ENCODE results near the gene CENPU. TPM values are rescaled to one million over a fixed set of nuclear protein-coding genes. Genes with fewer than 3 reads are reported as not detected.
A peak's percentile ranks its signal among the peaks of the same experiment; 100 is the strongest.
"Not testable (repeated sequence)": the region's sequence is repeated elsewhere in the genome, so short reads cannot be mapped to it uniquely, and the experiment has no call there.

Gene CENPU
- total RNA-seq (2014; rRNA removed; shearing (Covaris generic); ENCODE audit: low replicate concordance): 18.5 and 31.3 TPM in 2 replicates

GRCh38 chr4:184733654-184734524 is at the start of gene CENPU:
Gene CENPU (minus strand): TSS chr4:184734096. CDS start chr4:184734062, 34 bp downstream.
- peaks cover 41% of the 10 kb centered on the region for H3K4me1 ChIP-seq (ENCODE audit: low read length)
- H2AFZ ChIP-seq (ENCODE audit: low read length): peak within 1 kb of the TSS; percentile 28
- H3K9me3 ChIP-seq (ENCODE audit: low read length): no peaks in the 10 kb centered on the region
- H3K27me3 ChIP-seq (ENCODE audit: low read length): no peaks in the 10 kb centered on the region
- peak within 1 kb of the TSS; percentile 91 for H3K4me3 ChIP-seq (ENCODE audit: low read length)
- H4K20me1 ChIP-seq (ENCODE audit: insufficient read depth, low read depth, low read length): no peaks in the 10 kb centered on the region
- peak within 1 kb of the TSS; percentile 82 for H3K9ac ChIP-seq (ENCODE audit: low read length)
- H3K79me2 ChIP-seq (ENCODE audit: low read length): peaks cover 49% of the 10 kb centered on the region
- peak; percentile 96 for DNase-seq
- no peaks in the 10 kb centered on the region for H3K9me2 ChIP-seq (replicated peaks; ENCODE audit: insufficient read depth, low read length)
- peaks cover 8% of the 10 kb centered on the region for H3K36me3 ChIP-seq (ENCODE audit: insufficient read depth, low read length)
- H3K27ac ChIP-seq (ENCODE audit: low read length): peak within 1 kb of the TSS; percentile 69
- peak within 1 kb of the TSS; percentile 86 for H3K4me2 ChIP-seq (ENCODE audit: low read depth, low read length, poor library complexity, severe bottlenecking)

- no peak for DNase-seq
- no peaks in the 10 kb centered on the region for H3K9me3 ChIP-seq (ENCODE audit: low read length)
- no peak overlapping the region for H3K4me2 ChIP-seq (ENCODE audit: low read depth, low read length, poor library complexity, severe bottlenecking)
- no peaks in the 10 kb centered on the region for H3K79me2 ChIP-seq (ENCODE audit: low read length)
- no peak overlapping the region for H3K4me3 ChIP-seq (ENCODE audit: low read length)
- H3K27me3 ChIP-seq (ENCODE audit: low read length): no peaks in the 10 kb centered on the region
- no peaks in the 10 kb centered on the region for H3K4me1 ChIP-seq (ENCODE audit: low read length)
- H3K36me3 ChIP-seq (ENCODE audit: insufficient read depth, low read length): no peaks in the 10 kb centered on the region
- no peaks in the 10 kb centered on the region for H4K20me1 ChIP-seq (ENCODE audit: insufficient read depth, low read depth, low read length)
- no peak overlapping the region for H3K9ac ChIP-seq (ENCODE audit: low read length)
- H3K27ac ChIP-seq (ENCODE audit: low read length): no peak overlapping the region
- H2AFZ ChIP-seq (ENCODE audit: low read length): no peak overlapping the region
- no peaks in the 10 kb centered on the region for H3K9me2 ChIP-seq (replicated peaks; ENCODE audit: insufficient read depth, low read length)
Measured at GRCh38 chr4:184782731-184783373, 49.0 kb upstream of the CENPU start.

GRCh38 chr4:184779160-184779559 is 45.3 kb upstream of the CENPU start:
- H3K79me2 ChIP-seq (ENCODE audit: low read length); H4K20me1 ChIP-seq (ENCODE audit: insufficient read depth, low read depth, low read length); DNase-seq; H3K9me2 ChIP-seq (replicated peaks; ENCODE audit: insufficient read depth, low read length); H3K27me3 ChIP-seq (ENCODE audit: low read length); H3K9ac ChIP-seq (ENCODE audit: low read length); H3K4me1 ChIP-seq (ENCODE audit: low read length); H3K36me3 ChIP-seq (ENCODE audit: insufficient read depth, low read length); H3K4me2 ChIP-seq (ENCODE audit: low read depth, low read length, poor library complexity, severe bottlenecking); H3K9me3 ChIP-seq (ENCODE audit: low read length); H3K4me3 ChIP-seq (ENCODE audit: low read length); H2AFZ ChIP-seq (ENCODE audit: low read length); H3K27ac ChIP-seq (ENCODE audit: low read length): not testable (repeated sequence)

- no peaks in the 10 kb centered on the region for H3K9me2 ChIP-seq (replicated peaks; ENCODE audit: insufficient read depth, low read length)
- no peaks in the 10 kb centered on the region for H3K79me2 ChIP-seq (ENCODE audit: low read length)
- no peak overlapping the region for H3K9ac ChIP-seq (ENCODE audit: low read length)
- no peak overlapping the region for H2AFZ ChIP-seq (ENCODE audit: low read length)
- H3K4me3 ChIP-seq (ENCODE audit: low read length): no peak overlapping the region
- no peak for DNase-seq
- no peak overlapping the region for H3K4me2 ChIP-seq (ENCODE audit: low read depth, low read length, poor library complexity, severe bottlenecking)
- H3K36me3 ChIP-seq (ENCODE audit: insufficient read depth, low read length): no peaks in the 10 kb centered on the region
- no peak overlapping the region for H3K27ac ChIP-seq (ENCODE audit: low read length)
- no peaks in the 10 kb centered on the region for H3K4me1 ChIP-seq (ENCODE audit: low read length)
- no peaks in the 10 kb centered on the region for H4K20me1 ChIP-seq (ENCODE audit: insufficient read depth, low read depth, low read length)
- no peaks in the 10 kb centered on the region for H3K9me3 ChIP-seq (ENCODE audit: low read length)
- no peaks in the 10 kb centered on the region for H3K27me3 ChIP-seq (ENCODE audit: low read length)
Measured at GRCh38 chr4:184778325-184778724, 44.4 kb upstream of the CENPU start.

GRCh38 chr4:184776821-184777220 is 42.9 kb upstream of the CENPU start:
- no peaks in the 10 kb centered on the region for H3K9me2 ChIP-seq (replicated peaks; ENCODE audit: insufficient read depth, low read length)
- H3K27me3 ChIP-seq (ENCODE audit: low read length): no peaks in the 10 kb centered on the region
- H3K9ac ChIP-seq (ENCODE audit: low read length): no peak overlapping the region
- H3K9me3 ChIP-seq (ENCODE audit: low read length): no peaks in the 10 kb centered on the region
- no peaks in the 10 kb centered on the region for H3K36me3 ChIP-seq (ENCODE audit: insufficient read depth, low read length)
- H2AFZ ChIP-seq (ENCODE audit: low read length): no peak overlapping the region
- no peaks in the 10 kb centered on the region for H3K79me2 ChIP-seq (ENCODE audit: low read length)
- no peak for DNase-seq
- H3K4me2 ChIP-seq (ENCODE audit: low read depth, low read length, poor library complexity, severe bottlenecking): no peak overlapping the region
- no peak overlapping the region for H3K27ac ChIP-seq (ENCODE audit: low read length)
- H3K4me1 ChIP-seq (ENCODE audit: low read length): no peaks in the 10 kb centered on the region
- no peaks in the 10 kb centered on the region for H4K20me1 ChIP-seq (ENCODE audit: insufficient read depth, low read depth, low read length)
- H3K4me3 ChIP-seq (ENCODE audit: low read length): no peak overlapping the region

GRCh38 chr4:184775854-184776555 is 42.1 kb upstream of the CENPU start:
- no peaks in the 10 kb centered on the region for H3K4me1 ChIP-seq (ENCODE audit: low read length)
- no peak overlapping the region for H2AFZ ChIP-seq (ENCODE audit: low read length)
- no peak overlapping the region for H3K27ac ChIP-seq (ENCODE audit: low read length)
- H3K9ac ChIP-seq (ENCODE audit: low read length): no peak overlapping the region
- H3K9me2 ChIP-seq (replicated peaks; ENCODE audit: insufficient read depth, low read length): no peaks in the 10 kb centered on the region
- H3K4me3 ChIP-seq (ENCODE audit: low read length): no peak overlapping the region
- DNase-seq: no peak
- no peaks in the 10 kb centered on the region for H3K9me3 ChIP-seq (ENCODE audit: low read length)
- H3K27me3 ChIP-seq (ENCODE audit: low read length): no peaks in the 10 kb centered on the region
- H3K36me3 ChIP-seq (ENCODE audit: insufficient read depth, low read length): no peaks in the 10 kb centered on the region
- no peaks in the 10 kb centered on the region for H3K79me2 ChIP-seq (ENCODE audit: low read length)
- no peak overlapping the region for H3K4me2 ChIP-seq (ENCODE audit: low read depth, low read length, poor library complexity, severe bottlenecking)
- no peaks in the 10 kb centered on the region for H4K20me1 ChIP-seq (ENCODE audit: insufficient read depth, low read depth, low read length)

- H2AFZ ChIP-seq (ENCODE audit: low read length): no peak overlapping the region
- H3K9me3 ChIP-seq (ENCODE audit: low read length): no peaks in the 10 kb centered on the region
- H3K27ac ChIP-seq (ENCODE audit: low read length): no peak overlapping the region
- H3K79me2 ChIP-seq (ENCODE audit: low read length): no peaks in the 10 kb centered on the region
- DNase-seq: no peak
- no peaks in the 10 kb centered on the region for H3K36me3 ChIP-seq (ENCODE audit: insufficient read depth, low read length)
- no peaks in the 10 kb centered on the region for H3K27me3 ChIP-seq (ENCODE audit: low read length)
- H3K4me2 ChIP-seq (ENCODE audit: low read depth, low read length, poor library complexity, severe bottlenecking): no peak overlapping the region
- H3K9ac ChIP-seq (ENCODE audit: low read length): no peak overlapping the region
- no peaks in the 10 kb centered on the region for H4K20me1 ChIP-seq (ENCODE audit: insufficient read depth, low read depth, low read length)
- H3K9me2 ChIP-seq (replicated peaks; ENCODE audit: insufficient read depth, low read length): no peaks in the 10 kb centered on the region
- no peak overlapping the region for H3K4me3 ChIP-seq (ENCODE audit: low read length)
- no peaks in the 10 kb centered on the region for H3K4me1 ChIP-seq (ENCODE audit: low read length)
Measured at GRCh38 chr4:184774152-184774551, 40.3 kb upstream of the CENPU start.

GRCh38 chr4:184771416-184771815 is 37.5 kb upstream of the CENPU start:
- no peaks in the 10 kb centered on the region for H3K4me1 ChIP-seq (ENCODE audit: low read length)
- no peak overlapping the region for H3K27ac ChIP-seq (ENCODE audit: low read length)
- H2AFZ ChIP-seq (ENCODE audit: low read length): no peak overlapping the region
- no peak overlapping the region for H3K9ac ChIP-seq (ENCODE audit: low read length)
- no peaks in the 10 kb centered on the region for H4K20me1 ChIP-seq (ENCODE audit: insufficient read depth, low read depth, low read length)
- no peak overlapping the region for H3K4me3 ChIP-seq (ENCODE audit: low read length)
- H3K9me2 ChIP-seq (replicated peaks; ENCODE audit: insufficient read depth, low read length): no peaks in the 10 kb centered on the region
- H3K36me3 ChIP-seq (ENCODE audit: insufficient read depth, low read length): no peaks in the 10 kb centered on the region
- no peak overlapping the region for H3K4me2 ChIP-seq (ENCODE audit: low read depth, low read length, poor library complexity, severe bottlenecking)
- no peaks in the 10 kb centered on the region for H3K9me3 ChIP-seq (ENCODE audit: low read length)
- no peak for DNase-seq
- H3K79me2 ChIP-seq (ENCODE audit: low read length): no peaks in the 10 kb centered on the region
- H3K27me3 ChIP-seq (ENCODE audit: low read length): no peaks in the 10 kb centered on the region

All from Karpas-422 (cell line).